ENCODE data around the gene CTRL. TPM values are rescaled to one million over a fixed set of nuclear protein-coding genes. Genes with fewer than 3 reads are reported as not detected.

CTRL gene
- total RNA-seq, 1 donor from 2014 or later: 1.2 TPM

DNA sequence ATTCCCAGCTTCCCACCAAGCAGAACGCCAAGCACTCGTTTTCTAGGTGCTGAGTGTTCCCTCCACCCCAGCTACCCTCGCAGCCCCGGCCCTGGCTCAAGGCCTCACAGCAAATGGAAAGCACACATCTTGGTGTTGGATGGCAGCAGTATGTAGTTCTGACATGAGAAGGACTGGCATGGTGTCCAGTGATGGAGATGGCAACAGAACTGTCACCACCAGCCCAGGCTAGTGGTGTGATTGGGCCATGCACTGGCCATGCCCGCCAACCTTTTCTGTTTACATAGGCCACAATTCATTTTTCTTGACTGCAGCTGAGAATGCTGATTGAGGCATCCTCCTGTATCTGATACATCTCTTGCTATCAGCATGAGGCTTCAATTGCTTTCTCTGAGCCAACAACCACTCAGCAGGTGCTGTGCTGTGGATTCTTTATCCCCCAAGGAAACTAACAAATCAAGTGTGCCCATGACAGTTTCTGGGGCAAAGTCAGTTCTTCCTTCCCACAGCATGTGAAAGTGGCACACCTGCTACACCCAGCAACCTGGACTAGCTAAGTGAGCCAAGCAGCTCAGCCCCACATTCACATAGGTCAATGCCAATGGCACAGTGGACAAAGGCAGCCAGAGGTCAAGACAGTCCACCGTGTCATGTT lies 32.9 kb upstream of the CTRL start:
- DNase-seq (ENCODE audit: low read depth) (no peak), FAIRE-seq (no peak)
- peak overlapping the region; percentile 25 for H3K4me2 ChIP-seq (ENCODE audit: low read length)
- H3K9me3 Mint-ChIP-seq (ENCODE audit: unreplicated experiment): no peaks in the 10 kb centered on the region
- no peaks in the 10 kb centered on the region for H3K9me3 ChIP-seq (ENCODE audit: insufficient read depth, low read depth, low read length)
- H3K79me2 ChIP-seq (ENCODE audit: insufficient read depth, low read length): peaks cover 86% of the 10 kb centered on the region
- no peak overlapping the region for H3K27ac ChIP-seq (ENCODE audit: low read depth, low read length)
- H3K36me3 Mint-ChIP-seq (ENCODE audit: low read depth, unreplicated experiment): peaks cover 19% of the 10 kb centered on the region
- peaks cover 48% of the 10 kb centered on the region for H3K4me1 ChIP-seq (ENCODE audit: insufficient read depth, low read length)
- H3K27me3 Mint-ChIP-seq (ENCODE audit: low read depth, unreplicated experiment): peaks cover under 1% of the 10 kb centered on the region
- no peak overlapping the region for H3K9ac ChIP-seq (ENCODE audit: low read length)
- no peak for TF ChIP-seq EZH2 (IDR thresholded peaks at IDR 0.05; ENCODE audit: insufficient read depth, low read length)
- TF ChIP-seq, protein P1, sequence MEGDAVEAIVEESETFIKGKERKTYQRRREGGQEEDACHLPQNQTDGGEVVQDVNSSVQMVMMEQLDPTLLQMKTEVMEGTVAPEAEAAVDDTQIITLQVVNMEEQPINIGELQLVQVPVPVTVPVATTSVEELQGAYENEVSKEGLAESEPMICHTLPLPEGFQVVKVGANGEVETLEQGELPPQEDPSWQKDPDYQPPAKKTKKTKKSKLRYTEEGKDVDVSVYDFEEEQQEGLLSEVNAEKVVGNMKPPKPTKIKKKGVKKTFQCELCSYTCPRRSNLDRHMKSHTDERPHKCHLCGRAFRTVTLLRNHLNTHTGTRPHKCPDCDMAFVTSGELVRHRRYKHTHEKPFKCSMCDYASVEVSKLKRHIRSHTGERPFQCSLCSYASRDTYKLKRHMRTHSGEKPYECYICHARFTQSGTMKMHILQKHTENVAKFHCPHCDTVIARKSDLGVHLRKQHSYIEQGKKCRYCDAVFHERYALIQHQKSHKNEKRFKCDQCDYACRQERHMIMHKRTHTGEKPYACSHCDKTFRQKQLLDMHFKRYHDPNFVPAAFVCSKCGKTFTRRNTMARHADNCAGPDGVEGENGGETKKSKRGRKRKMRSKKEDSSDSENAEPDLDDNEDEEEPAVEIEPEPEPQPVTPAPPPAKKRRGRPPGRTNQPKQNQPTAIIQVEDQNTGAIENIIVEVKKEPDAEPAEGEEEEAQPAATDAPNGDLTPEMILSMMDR (IDR thresholded peaks at IDR 0.05; ENCODE audit: insufficient read depth, low read depth, low read length): no peak
- H3K27me3 ChIP-seq (ENCODE audit: insufficient read depth, low read length): no peaks in the 10 kb centered on the region
- no peak overlapping the region for H2AFZ ChIP-seq (ENCODE audit: low read depth, low read length)
- H3K4me1 Mint-ChIP-seq (ENCODE audit: low read depth, unreplicated experiment): peaks cover 28% of the 10 kb centered on the region
- peaks cover 83% of the 10 kb centered on the region for H4K20me1 ChIP-seq (ENCODE audit: insufficient read depth, low read length)
- H3K27ac Mint-ChIP-seq (ENCODE audit: unreplicated experiment): peak overlapping the region; percentile 43
- peak overlapping the region; percentile 23 for H3K4me3 Mint-ChIP-seq (ENCODE audit: unreplicated experiment)
- H3K36me3 ChIP-seq (ENCODE audit: insufficient read depth, low read length): peaks cover 25% of the 10 kb centered on the region
- no peak overlapping the region for H3K4me3 ChIP-seq (ENCODE audit: insufficient read depth, low read depth, low read length)

DNA sequence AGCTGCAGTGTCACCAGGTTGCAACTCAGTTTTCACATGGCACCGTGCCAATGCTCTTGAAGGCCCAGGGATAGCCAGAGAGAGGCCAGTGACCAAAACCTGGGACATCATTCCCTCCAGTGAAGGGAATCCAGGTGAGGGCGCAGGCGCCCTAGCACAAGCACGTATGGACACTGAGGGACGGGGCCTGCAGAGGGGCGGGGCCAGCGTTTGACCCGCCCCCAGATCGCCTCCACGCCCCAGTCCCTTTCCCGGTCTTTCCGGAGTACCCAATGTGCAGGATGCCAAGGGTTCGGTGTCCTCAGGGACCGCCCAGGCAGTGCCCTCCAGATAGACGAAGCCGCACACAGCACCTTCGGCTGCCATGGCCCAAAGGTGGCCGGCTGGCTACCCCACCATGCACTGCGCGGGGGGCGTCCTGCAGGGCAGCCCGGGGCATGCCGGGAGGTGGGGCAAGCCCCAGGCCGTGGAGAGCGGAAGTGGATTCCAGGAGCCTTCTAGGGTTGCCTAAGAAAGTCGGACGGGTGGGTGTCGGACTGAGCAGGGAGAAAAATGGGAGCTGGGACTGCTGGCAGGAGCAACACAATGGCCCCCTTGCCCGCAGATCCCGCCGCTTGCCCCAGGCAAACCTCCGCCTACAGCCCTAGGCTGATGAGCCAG lies 32.1 kb upstream of the CTRL start:
- Histone ChIP-seq H3K4me3 (ENCODE audit: insufficient read depth, low read depth, low read length) (no peak overlapping the region), H3K36me3 (ENCODE audit: insufficient read depth, low read length) (peaks cover 29% of the 10 kb centered on the region), H2AFZ (ENCODE audit: low read depth, low read length) (no peak overlapping the region), H3K4me1 (ENCODE audit: insufficient read depth, low read length) (peaks cover 48% of the 10 kb centered on the region), H3K4me2 (ENCODE audit: low read length) (peak overlapping the region; percentile 25), H3K9me3 (ENCODE audit: insufficient read depth, low read depth, low read length) (no peaks in the 10 kb centered on the region), H3K79me2 (ENCODE audit: insufficient read depth, low read length) (peaks cover 94% of the 10 kb centered on the region), H4K20me1 (ENCODE audit: insufficient read depth, low read length) (peaks cover 91% of the 10 kb centered on the region), H3K27ac (ENCODE audit: low read depth, low read length) (no peak overlapping the region), H3K27me3 (ENCODE audit: insufficient read depth, low read length) (no peaks in the 10 kb centered on the region), H3K9ac (ENCODE audit: low read length) (no peak overlapping the region)
- TF ChIP-seq, protein P1 (IDR thresholded peaks at IDR 0.05; ENCODE audit: insufficient read depth, low read depth, low read length): no peak
- no peak for TF ChIP-seq EZH2 (IDR thresholded peaks at IDR 0.05; ENCODE audit: insufficient read depth, low read length)
- H3K36me3 Mint-ChIP-seq (ENCODE audit: low read depth, unreplicated experiment): peaks cover 21% of the 10 kb centered on the region
- H3K27me3 Mint-ChIP-seq (ENCODE audit: low read depth, unreplicated experiment): no peaks in the 10 kb centered on the region
- H3K27ac Mint-ChIP-seq (ENCODE audit: unreplicated experiment): no peak overlapping the region
- no peak overlapping the region for H3K4me3 Mint-ChIP-seq (ENCODE audit: unreplicated experiment)
- DNase-seq (ENCODE audit: low read depth) (no peak), FAIRE-seq (no peak)
- H3K9me3 Mint-ChIP-seq (ENCODE audit: unreplicated experiment): no peaks in the 10 kb centered on the region
- H3K4me1 Mint-ChIP-seq (ENCODE audit: low read depth, unreplicated experiment): peaks cover 29% of the 10 kb centered on the region

DNA sequence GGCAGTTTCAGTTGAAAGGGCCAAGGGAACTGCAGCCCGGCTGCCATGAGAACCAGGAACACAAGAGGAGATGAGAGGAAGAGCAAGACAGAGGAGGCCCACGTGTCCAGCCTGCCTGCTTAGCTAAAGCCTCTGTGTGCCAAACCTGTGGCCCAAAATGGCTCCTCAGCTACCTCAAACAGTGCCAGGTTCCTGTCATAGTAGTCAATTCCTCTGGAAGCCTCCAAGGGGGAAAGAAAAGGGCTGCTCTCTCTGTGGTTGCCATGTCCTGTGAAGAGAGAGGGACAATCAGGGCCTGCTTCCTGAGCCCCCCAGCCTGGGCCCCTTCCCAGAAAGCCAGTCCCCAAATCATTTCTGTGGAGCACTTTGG lies 31.6 kb upstream of the CTRL start:
- Histone ChIP-seq H3K4me2 (ENCODE audit: low read length) (no peak overlapping the region), H4K20me1 (ENCODE audit: insufficient read depth, low read length) (peaks cover 96% of the 10 kb centered on the region), H3K4me3 (ENCODE audit: insufficient read depth, low read depth, low read length) (no peak overlapping the region), H3K9ac (ENCODE audit: low read length) (no peak overlapping the region), H3K9me3 (ENCODE audit: insufficient read depth, low read depth, low read length) (no peaks in the 10 kb centered on the region), H3K4me1 (ENCODE audit: insufficient read depth, low read length) (peaks cover 45% of the 10 kb centered on the region), H2AFZ (ENCODE audit: low read depth, low read length) (no peak overlapping the region), H3K79me2 (ENCODE audit: insufficient read depth, low read length) (peaks cover 98% of the 10 kb centered on the region), H3K27me3 (ENCODE audit: insufficient read depth, low read length) (no peaks in the 10 kb centered on the region), H3K27ac (ENCODE audit: low read depth, low read length) (no peak overlapping the region), H3K36me3 (ENCODE audit: insufficient read depth, low read length) (peaks cover 34% of the 10 kb centered on the region)
- H3K27me3 Mint-ChIP-seq (ENCODE audit: low read depth, unreplicated experiment): no peaks in the 10 kb centered on the region
- no peak for DNase-seq (ENCODE audit: low read depth)
- no peaks in the 10 kb centered on the region for H3K9me3 Mint-ChIP-seq (ENCODE audit: unreplicated experiment)
- no peak for FAIRE-seq
- no peak overlapping the region for H3K4me3 Mint-ChIP-seq (ENCODE audit: unreplicated experiment)
- H3K4me1 Mint-ChIP-seq (ENCODE audit: low read depth, unreplicated experiment): peaks cover 29% of the 10 kb centered on the region
- peaks cover 26% of the 10 kb centered on the region for H3K36me3 Mint-ChIP-seq (ENCODE audit: low read depth, unreplicated experiment)
- TF ChIP-seq, protein P1 (IDR thresholded peaks at IDR 0.05; ENCODE audit: insufficient read depth, low read depth, low read length): no peak
- TF ChIP-seq EZH2 (IDR thresholded peaks at IDR 0.05; ENCODE audit: insufficient read depth, low read length): no peak
- H3K27ac Mint-ChIP-seq (ENCODE audit: unreplicated experiment): no peak overlapping the region

All from astrocyte (in vitro differentiated cells and primary cell).